BE2C (cell line): ENCODE results near the gene PARD3B.

Experiments used
- DNase-seq: peaks from one replicate; pipeline ENCODE4 v3.0.0-alpha.2; 2020
- H3K27me3 ChIP-seq: fragments of 250-450 bp; sonication (Bioruptor Pico); 2 replicates; pipeline ENCODE4 v1.5.1; 2020; ENCODE audit warnings: mild to moderate bottlenecking
- H3K36me3 ChIP-seq: fragments of 250-450 bp; sonication (Bioruptor Pico); 2 replicates; pipeline ENCODE4 v1.5.1; 2020; ENCODE audit warnings: mild to moderate bottlenecking
- H3K4me1 ChIP-seq: fragments of 250-450 bp; sonication (Bioruptor Pico); 2 replicates; pipeline ENCODE4 v1.5.1; 2020
- H3K4me3 ChIP-seq: 2 replicates; pipeline ENCODE4 v1.5.1; 2011; ENCODE audit warnings: low read depth, low read length
- H3K9me3 ChIP-seq: fragments of 250-450 bp; sonication (Bioruptor Pico); 2 replicates; pipeline ENCODE4 v1.5.1; 2020
- TF ChIP-seq, protein P1 (sequence below): IDR thresholded peaks from 2 replicates; pipeline ENCODE4 v1.5.1; 2012; ENCODE audit warnings: mild to moderate bottlenecking, low read depth, low read length

The PARD3B gene

DNA sequence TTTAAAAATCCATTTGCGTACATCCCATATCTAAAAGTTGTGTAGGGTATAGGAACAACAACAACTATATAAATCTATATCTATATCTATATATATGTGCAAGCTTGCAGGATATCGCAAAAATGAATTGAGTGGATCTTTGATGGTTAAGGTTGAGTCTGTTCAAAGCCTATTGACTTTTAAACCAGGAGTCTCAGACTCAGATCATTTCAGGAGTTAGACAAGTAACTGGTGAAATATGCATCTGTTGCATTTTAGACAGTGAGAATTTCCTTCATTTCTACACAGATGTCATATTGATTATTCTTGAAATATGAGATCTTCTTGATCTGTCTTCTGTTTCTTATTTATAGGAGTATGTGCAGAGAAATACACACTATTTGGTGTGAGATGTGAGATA is 66.5 kb downstream of the PARD3B start:
- Histone ChIP-seq H3K9me3 (no peaks in the 10 kb centered on the region), H3K4me1 (no peaks in the 10 kb centered on the region), H3K4me3 (no peak overlapping the region), H3K36me3 (no peaks in the 10 kb centered on the region), H3K27me3 (no peaks in the 10 kb centered on the region)
- no peak for DNase-seq
- TF ChIP-seq, protein P1, sequence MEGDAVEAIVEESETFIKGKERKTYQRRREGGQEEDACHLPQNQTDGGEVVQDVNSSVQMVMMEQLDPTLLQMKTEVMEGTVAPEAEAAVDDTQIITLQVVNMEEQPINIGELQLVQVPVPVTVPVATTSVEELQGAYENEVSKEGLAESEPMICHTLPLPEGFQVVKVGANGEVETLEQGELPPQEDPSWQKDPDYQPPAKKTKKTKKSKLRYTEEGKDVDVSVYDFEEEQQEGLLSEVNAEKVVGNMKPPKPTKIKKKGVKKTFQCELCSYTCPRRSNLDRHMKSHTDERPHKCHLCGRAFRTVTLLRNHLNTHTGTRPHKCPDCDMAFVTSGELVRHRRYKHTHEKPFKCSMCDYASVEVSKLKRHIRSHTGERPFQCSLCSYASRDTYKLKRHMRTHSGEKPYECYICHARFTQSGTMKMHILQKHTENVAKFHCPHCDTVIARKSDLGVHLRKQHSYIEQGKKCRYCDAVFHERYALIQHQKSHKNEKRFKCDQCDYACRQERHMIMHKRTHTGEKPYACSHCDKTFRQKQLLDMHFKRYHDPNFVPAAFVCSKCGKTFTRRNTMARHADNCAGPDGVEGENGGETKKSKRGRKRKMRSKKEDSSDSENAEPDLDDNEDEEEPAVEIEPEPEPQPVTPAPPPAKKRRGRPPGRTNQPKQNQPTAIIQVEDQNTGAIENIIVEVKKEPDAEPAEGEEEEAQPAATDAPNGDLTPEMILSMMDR, result no peak

DNA sequence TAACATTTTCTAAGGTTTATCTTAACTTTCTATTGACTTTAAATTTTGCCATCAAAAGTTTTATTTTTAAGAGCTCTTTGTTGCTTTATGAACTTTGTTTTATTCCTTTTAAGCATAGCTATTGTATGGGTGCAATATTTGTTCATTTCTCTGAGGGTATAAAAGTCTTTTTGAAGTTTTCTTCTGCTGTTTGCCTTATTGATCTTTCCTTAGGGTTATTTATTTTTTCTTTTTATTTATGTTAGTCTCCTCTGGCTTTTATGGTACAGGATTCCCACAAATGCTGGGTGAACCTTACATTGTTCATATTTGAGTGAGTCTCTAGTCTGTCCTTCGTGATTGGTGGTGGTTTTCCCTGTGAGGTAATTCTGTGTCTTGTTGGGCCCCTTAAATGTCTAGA is 68.4 kb downstream of the PARD3B start:
- H3K4me1 ChIP-seq, result no peaks in the 10 kb centered on the region
- TF ChIP-seq, protein P1, result no peak
- no peaks in the 10 kb centered on the region for H3K9me3 ChIP-seq
- no peaks in the 10 kb centered on the region for H3K36me3 ChIP-seq
- H3K4me3 ChIP-seq, result no peak overlapping the region
- no peaks in the 10 kb centered on the region for H3K27me3 ChIP-seq
- no peak for DNase-seq

DNA sequence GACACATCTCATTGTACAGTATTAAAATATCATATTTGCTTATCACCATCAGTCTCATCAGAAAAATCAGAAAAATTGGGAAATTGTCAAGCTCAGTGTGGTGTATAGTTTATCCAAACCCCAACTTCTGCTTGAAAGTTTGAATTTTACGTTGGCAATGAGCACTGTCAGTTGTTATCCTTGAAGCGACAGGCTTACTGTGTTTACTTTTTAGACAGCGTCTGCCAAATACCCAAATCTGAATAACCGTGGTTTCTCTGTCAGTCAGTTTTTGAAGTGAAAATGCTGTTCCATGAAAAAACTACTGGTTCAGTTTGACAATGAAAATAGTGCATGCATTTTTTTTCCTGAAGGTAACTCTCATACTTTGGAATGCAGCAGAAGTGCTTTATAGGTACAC is 70.2 kb downstream of the PARD3B start:
- no peaks in the 10 kb centered on the region for H3K4me1 ChIP-seq
- no peaks in the 10 kb centered on the region for H3K36me3 ChIP-seq
- no peak overlapping the region for H3K4me3 ChIP-seq
- TF ChIP-seq, protein P1, result no peak
- no peaks in the 10 kb centered on the region for H3K27me3 ChIP-seq
- no peak for DNase-seq
- H3K9me3 ChIP-seq, result no peaks in the 10 kb centered on the region

DNA sequence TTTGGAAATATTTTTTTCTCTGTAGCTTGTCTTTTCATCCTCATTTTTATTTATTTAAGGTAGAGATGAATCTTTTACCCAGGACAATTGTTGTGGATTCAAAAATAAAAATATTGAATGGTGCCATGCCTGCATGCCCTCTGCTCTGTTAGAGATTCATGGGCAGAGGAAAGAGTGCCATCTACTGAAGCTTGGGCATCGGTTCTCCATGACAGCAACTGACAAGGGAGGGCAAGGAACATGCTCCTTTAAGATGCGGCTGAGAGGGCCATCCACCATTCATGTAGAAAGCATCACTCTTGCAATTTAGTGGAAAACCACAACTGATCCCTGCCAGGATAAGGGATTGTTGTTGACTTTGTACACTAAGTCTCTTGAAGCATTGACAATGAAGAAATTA is 79.9 kb downstream of the PARD3B start:
- H3K9me3 ChIP-seq, result no peaks in the 10 kb centered on the region
- TF ChIP-seq, protein P1, result peak; percentile 25; the same call in 1 of the 2 replicates
- DNase-seq, result no peak
- H3K27me3 ChIP-seq, result no peaks in the 10 kb centered on the region
- H3K4me1 ChIP-seq, result no peaks in the 10 kb centered on the region
- H3K36me3 ChIP-seq, result no peaks in the 10 kb centered on the region
- H3K4me3 ChIP-seq, result no peak overlapping the region

DNA sequence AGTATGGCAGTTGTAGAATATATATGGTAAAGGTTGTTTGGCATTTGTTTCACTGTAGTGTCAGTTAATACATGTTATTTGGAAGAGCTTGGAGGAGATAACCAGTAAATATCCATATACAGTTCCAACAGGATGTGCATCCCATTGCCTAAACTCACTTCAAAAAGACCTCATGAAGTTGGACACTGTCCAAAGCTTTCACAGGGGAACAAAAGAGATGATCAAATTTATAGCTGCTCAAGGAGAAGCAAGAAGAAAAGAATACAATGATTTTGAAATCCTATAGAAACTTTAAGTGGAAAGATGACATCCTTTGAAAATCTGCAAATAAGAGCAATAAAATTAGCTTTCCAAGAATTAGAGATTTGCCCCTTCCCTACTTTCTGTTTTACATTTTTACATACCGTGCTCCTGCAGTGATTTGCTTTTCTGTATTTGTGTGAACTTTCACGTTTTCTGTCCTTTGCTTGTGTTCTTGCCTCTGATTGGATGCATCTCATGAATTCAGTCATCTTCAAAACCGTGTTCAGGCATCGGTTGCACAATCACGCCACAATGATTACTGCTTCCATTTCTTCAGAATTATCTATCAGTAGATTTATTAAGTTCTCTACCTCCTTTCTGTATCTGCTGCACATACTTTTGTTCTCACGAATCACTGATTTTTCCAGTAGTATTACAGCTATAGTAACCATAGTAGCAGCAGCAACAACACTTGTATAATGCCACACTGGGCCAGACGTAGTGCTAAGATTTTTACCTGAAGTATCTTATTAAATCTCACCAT is 83.8 kb downstream of the PARD3B start:
- Histone ChIP-seq H3K4me3 (no peak overlapping the region), H3K9me3 (no peaks in the 10 kb centered on the region), H3K36me3 (no peaks in the 10 kb centered on the region), H3K4me1 (no peaks in the 10 kb centered on the region), H3K27me3 (no peaks in the 10 kb centered on the region)
- TF ChIP-seq, protein P1, result no peak
- DNase-seq, result no peak

DNA sequence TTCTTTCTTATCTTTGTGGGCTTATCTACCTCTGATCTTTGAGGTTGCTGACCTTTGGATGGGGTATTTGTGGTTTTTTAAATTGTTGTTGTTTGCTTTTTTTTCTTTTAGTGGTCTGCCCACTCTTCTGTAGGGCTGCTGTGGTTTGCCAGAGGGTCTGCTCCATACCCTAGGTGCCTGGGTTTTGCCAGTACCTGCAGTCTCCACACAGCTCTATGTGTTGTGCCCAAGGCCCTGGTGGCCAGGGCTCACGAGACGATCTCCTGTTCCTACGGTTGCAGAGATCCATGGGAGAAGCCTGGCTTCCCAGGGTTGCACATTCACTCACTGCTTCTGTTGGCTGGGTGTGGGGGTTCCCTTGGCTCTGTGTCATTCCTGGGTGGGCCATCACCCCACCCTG is 87.1 kb downstream of the PARD3B start:
- no peaks in the 10 kb centered on the region for H3K27me3 ChIP-seq
- DNase-seq, result no peak
- TF ChIP-seq, protein P1, result no peak
- H3K4me3 ChIP-seq, result no peak overlapping the region
- no peaks in the 10 kb centered on the region for H3K4me1 ChIP-seq
- no peaks in the 10 kb centered on the region for H3K36me3 ChIP-seq
- H3K9me3 ChIP-seq, result no peaks in the 10 kb centered on the region
